DOHH2 (cell line): ENCODE results near the gene C1orf216.

Experiments
- H3F3A ChIP-seq: fragments of 200-600 bp; sonication (generic), shearing (Covaris generic); 2 replicates; pipeline ENCODE4 v1.6.0; 2016; ENCODE audit warnings: antibody characterized with exemption, mild to moderate bottlenecking; ENCODE audit not compliant: control insufficient read depth, insufficient read depth
- H3K27ac ChIP-seq: fragments of 200-600 bp; sonication (generic); 2 replicates; pipeline ENCODE4 v1.5.1; 2014; ENCODE audit warnings: low read depth, mild to moderate bottlenecking, low read length, moderate library complexity
- H3K27me3 ChIP-seq: fragments of 200-600 bp; sonication (generic); 2 replicates; pipeline ENCODE4 v1.6.1; 2014; ENCODE audit warnings: mild to moderate bottlenecking, low read length, mixed read lengths; ENCODE audit not compliant: control insufficient read depth
- H3K36me3 ChIP-seq: fragments of 200-600 bp; sonication (generic); 2 replicates; pipeline ENCODE4 v1.6.1; 2014; ENCODE audit warnings: mild to moderate bottlenecking, low read length, moderate library complexity, mixed read lengths; ENCODE audit not compliant: control insufficient read depth
- H3K4me1 ChIP-seq: fragments of 200-600 bp; sonication (generic); 2 replicates; pipeline ENCODE4 v1.6.1; 2014; ENCODE audit warnings: mild to moderate bottlenecking, low read length, mixed read lengths; ENCODE audit not compliant: control insufficient read depth
- H3K4me2 ChIP-seq: fragments of 200-600 bp; sonication (generic); 2 replicates; pipeline ENCODE4 v1.6.0; 2014; ENCODE audit warnings: mild to moderate bottlenecking, low read length, moderate library complexity
- H3K4me3 ChIP-seq: fragments of 200-600 bp; sonication (generic); 2 replicates; pipeline ENCODE4 v1.5.1; 2014; ENCODE audit warnings: mild to moderate bottlenecking, low read length, mixed read lengths
- H3K79me2 ChIP-seq: fragments of 200-600 bp; sonication (generic); 2 replicates; pipeline ENCODE4 v1.6.1; 2014; ENCODE audit warnings: mild to moderate bottlenecking, low read length, mixed read lengths; ENCODE audit not compliant: control insufficient read depth
- H3K9me2 ChIP-seq: fragments of 200-600 bp; sonication (generic); replicated peaks from 2 replicates; pipeline ENCODE4 v1.6.1; 2014; ENCODE audit warnings: mild to moderate bottlenecking, low read length, mixed read lengths; ENCODE audit not compliant: control insufficient read depth
- H3K9me3 ChIP-seq: fragments of 200-600 bp; sonication (generic); 2 replicates; pipeline ENCODE4 v1.6.1; 2014; ENCODE audit warnings: antibody characterized with exemption, low read length, mixed read lengths; ENCODE audit not compliant: control insufficient read depth, insufficient read depth
- H4K20me1 ChIP-seq: fragments of 200-600 bp; sonication (generic); 2 replicates; pipeline ENCODE4 v1.6.0; 2014; ENCODE audit warnings: low read depth, mild to moderate bottlenecking, antibody characterized with exemption, low read length, moderate library complexity; ENCODE audit not compliant: control insufficient read depth, insufficient read depth
- EZH2phosphoT487 ChIP-seq: fragments of 200-600 bp; sonication (generic); IDR thresholded peaks from 2 replicates; pipeline ENCODE4 v1.6.1; 2017; ENCODE audit warnings: borderline replicate concordance, mild to moderate bottlenecking, antibody characterized with exemption, low read length, moderate library complexity, mixed read lengths
- TF ChIP-seq, protein P1 (sequence below): fragments of 200-600 bp; sonication (generic); IDR thresholded peaks from one replicate; pipeline ENCODE4 v1.5.1; 2014; ENCODE audit warnings: antibody characterized with exemption, mild to moderate bottlenecking, low read depth, low read length; ENCODE audit not compliant: poor library complexity, severe bottlenecking

C1orf216 gene

DNA sequence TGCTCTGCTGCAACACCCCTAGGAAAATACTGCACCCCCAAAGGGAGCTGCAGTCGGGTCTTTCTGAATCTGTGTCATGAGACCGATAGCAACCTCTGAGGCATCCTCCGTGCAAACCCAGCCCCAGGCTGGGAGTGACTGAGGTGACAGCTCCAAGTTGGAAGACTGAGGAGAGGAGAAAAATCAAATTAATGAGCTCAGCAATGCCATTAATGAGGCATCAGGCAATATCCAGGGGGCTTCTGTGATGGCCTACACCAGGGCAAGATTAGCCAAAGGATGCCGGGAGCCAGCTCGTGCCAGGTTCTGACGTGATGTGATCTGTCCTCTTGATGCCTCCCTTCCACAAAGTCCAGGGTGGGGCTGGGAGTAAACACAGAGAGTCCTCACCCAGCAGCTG lies 46.6 kb downstream of the C1orf216 start:
- no peaks in the 10 kb centered on the region for H3K9me2 ChIP-seq
- no peaks in the 10 kb centered on the region for H3K9me3 ChIP-seq
- no peak overlapping the region for H3K4me2 ChIP-seq
- TF ChIP-seq EZH2phosphoT487 = no peak
- TF ChIP-seq, protein P1, sequence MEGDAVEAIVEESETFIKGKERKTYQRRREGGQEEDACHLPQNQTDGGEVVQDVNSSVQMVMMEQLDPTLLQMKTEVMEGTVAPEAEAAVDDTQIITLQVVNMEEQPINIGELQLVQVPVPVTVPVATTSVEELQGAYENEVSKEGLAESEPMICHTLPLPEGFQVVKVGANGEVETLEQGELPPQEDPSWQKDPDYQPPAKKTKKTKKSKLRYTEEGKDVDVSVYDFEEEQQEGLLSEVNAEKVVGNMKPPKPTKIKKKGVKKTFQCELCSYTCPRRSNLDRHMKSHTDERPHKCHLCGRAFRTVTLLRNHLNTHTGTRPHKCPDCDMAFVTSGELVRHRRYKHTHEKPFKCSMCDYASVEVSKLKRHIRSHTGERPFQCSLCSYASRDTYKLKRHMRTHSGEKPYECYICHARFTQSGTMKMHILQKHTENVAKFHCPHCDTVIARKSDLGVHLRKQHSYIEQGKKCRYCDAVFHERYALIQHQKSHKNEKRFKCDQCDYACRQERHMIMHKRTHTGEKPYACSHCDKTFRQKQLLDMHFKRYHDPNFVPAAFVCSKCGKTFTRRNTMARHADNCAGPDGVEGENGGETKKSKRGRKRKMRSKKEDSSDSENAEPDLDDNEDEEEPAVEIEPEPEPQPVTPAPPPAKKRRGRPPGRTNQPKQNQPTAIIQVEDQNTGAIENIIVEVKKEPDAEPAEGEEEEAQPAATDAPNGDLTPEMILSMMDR = no peak
- no peak overlapping the region for H3K27ac ChIP-seq
- no peaks in the 10 kb centered on the region for H3K4me1 ChIP-seq
- H4K20me1 ChIP-seq = no peaks in the 10 kb centered on the region
- H3K27me3 ChIP-seq = peaks cover 8% of the 10 kb centered on the region
- no peak overlapping the region for H3K4me3 ChIP-seq
- H3K36me3 ChIP-seq = no peaks in the 10 kb centered on the region
- H3F3A ChIP-seq = no peaks in the 10 kb centered on the region
- H3K79me2 ChIP-seq = no peaks in the 10 kb centered on the region

DNA sequence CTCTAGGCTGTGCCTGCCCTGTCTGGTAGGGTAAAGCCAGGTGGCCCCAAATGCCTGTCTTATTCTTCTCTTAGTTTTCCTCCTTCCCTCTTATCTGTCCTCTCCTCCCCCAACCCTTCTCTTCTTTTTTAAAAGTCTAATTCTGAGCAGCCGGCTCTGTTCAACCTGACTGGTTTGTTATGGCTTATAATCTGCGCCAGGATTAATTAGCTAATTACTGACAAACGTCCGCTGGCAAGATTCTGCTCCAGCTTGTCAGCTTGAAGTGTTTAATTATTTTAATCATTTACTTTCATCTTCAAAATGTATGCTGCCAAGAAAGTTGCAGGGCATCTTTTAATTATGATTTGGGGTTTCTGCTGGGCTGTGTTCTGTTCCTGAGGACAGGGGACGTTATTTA lies 50.2 kb downstream of the C1orf216 start:
- no peaks in the 10 kb centered on the region for H3K4me1 ChIP-seq
- no peaks in the 10 kb centered on the region for H3K9me3 ChIP-seq
- H3K4me3 ChIP-seq = no peak overlapping the region
- no peak overlapping the region for H3K4me2 ChIP-seq
- TF ChIP-seq EZH2phosphoT487 = no peak
- TF ChIP-seq, protein P1 = no peak
- H3K79me2 ChIP-seq = no peaks in the 10 kb centered on the region
- H3K27me3 ChIP-seq = peaks cover 12% of the 10 kb centered on the region
- no peaks in the 10 kb centered on the region for H3K9me2 ChIP-seq
- no peaks in the 10 kb centered on the region for H4K20me1 ChIP-seq
- H3F3A ChIP-seq = no peaks in the 10 kb centered on the region
- no peaks in the 10 kb centered on the region for H3K36me3 ChIP-seq
- H3K27ac ChIP-seq = no peak overlapping the region

DNA sequence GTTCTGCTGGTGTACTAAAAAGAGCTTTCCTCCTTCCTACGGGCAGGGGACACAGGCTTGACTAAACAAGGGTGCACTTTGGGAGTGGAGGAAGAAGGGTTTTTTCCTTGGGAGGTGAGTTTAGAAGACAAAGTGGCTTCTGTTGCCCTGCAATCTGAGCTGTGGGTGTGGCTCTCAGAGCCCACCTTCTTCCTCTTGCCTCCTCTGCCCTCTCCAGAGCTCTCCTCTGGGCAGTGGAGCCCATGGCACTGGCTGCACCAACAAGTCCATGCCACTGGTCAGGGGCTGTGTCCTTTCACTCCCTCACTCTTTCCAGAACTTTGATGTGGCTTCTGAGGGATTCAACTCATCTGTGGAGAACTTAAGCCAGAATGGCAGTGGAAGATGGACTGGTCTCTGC lies 51.8 kb downstream of the C1orf216 start:
- Histone ChIP-seq H3F3A (no peaks in the 10 kb centered on the region), H3K4me3 (no peak overlapping the region), H3K79me2 (no peaks in the 10 kb centered on the region), H3K27me3 (peaks cover 12% of the 10 kb centered on the region), H3K27ac (no peak overlapping the region), H3K9me2 (no peaks in the 10 kb centered on the region), H3K9me3 (no peaks in the 10 kb centered on the region), H3K4me1 (no peaks in the 10 kb centered on the region), H4K20me1 (no peaks in the 10 kb centered on the region), H3K4me2 (no peak overlapping the region), H3K36me3 (no peaks in the 10 kb centered on the region)
- TF ChIP-seq, protein P1 = no peak
- no peak for TF ChIP-seq EZH2phosphoT487

DNA sequence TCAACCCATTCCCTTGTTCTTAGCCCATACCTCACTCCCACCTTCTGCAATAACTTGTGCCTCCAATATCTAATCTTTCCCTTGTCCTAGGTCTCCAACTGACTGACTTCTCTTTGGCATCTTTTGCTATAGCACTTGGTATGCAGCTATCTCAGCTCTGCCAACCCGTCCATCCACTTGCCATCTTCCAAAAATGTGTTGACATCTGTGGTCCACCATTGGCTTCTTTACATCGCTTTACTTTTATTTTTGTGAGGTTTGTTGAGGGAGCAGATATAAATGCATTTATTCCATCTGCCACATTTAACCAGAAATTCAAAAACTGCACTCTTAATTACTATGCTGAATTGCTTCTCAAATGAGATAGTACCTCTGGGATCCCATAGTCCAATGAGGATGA lies 52.5 kb downstream of the C1orf216 start:
- no peaks in the 10 kb centered on the region for H3K9me3 ChIP-seq
- no peak overlapping the region for H3K27ac ChIP-seq
- H3K36me3 ChIP-seq = no peaks in the 10 kb centered on the region
- H3K4me2 ChIP-seq = no peak overlapping the region
- H3F3A ChIP-seq = no peaks in the 10 kb centered on the region
- no peaks in the 10 kb centered on the region for H3K79me2 ChIP-seq
- no peak for TF ChIP-seq EZH2phosphoT487
- TF ChIP-seq, protein P1 = no peak
- H3K4me1 ChIP-seq = no peaks in the 10 kb centered on the region
- H3K9me2 ChIP-seq = no peaks in the 10 kb centered on the region
- peaks cover 12% of the 10 kb centered on the region for H3K27me3 ChIP-seq
- H3K4me3 ChIP-seq = no peak overlapping the region
- H4K20me1 ChIP-seq = no peaks in the 10 kb centered on the region
